WERI-Rb-1 (cell line): ENCODE results near the gene APOBEC3F.
"Not testable (repeated sequence)": the region's sequence is repeated elsewhere in the genome, so short reads cannot be mapped to it uniquely, and the experiment has no call there.

Experiments
- DNase-seq: peaks from one replicate; pipeline ENCODE4 v3.0.0-alpha.2; 2020
- H3K27ac ChIP-seq: fragments of 250-450 bp; sonication (Bioruptor Pico); 2 replicates; pipeline ENCODE4 v1.5.1; 2020; ENCODE audit warnings: mild to moderate bottlenecking, moderate library complexity
- H3K27me3 ChIP-seq: fragments of 250-450 bp; sonication (Bioruptor Pico); 2 replicates; pipeline ENCODE4 v1.5.1; 2021; ENCODE audit warnings: mild to moderate bottlenecking, low read depth, moderate library complexity; ENCODE audit not compliant: insufficient read depth, severe bottlenecking
- H3K36me3 ChIP-seq: fragments of 250-450 bp; sonication (Bioruptor Pico); 2 replicates; pipeline ENCODE4 v1.5.1; 2020; ENCODE audit warnings: mild to moderate bottlenecking, moderate library complexity
- H3K4me3 ChIP-seq: 2 replicates; pipeline ENCODE4 v1.5.1; 2011; ENCODE audit warnings: low read depth, mild to moderate bottlenecking, control low read depth, low read length
- H3K9me3 ChIP-seq: fragments of 250-450 bp; sonication (Bioruptor Pico); 2 replicates; pipeline ENCODE4 v1.5.1; 2021; ENCODE audit warnings: mild to moderate bottlenecking, moderate library complexity; ENCODE audit not compliant: severe bottlenecking
- TF ChIP-seq, protein P1 (sequence below): IDR thresholded peaks from 2 replicates; pipeline ENCODE4 v1.5.1; 2011; ENCODE audit warnings: low read depth, mild to moderate bottlenecking, control low read depth, inconsistent platforms, low read length

APOBEC3F gene

DNA sequence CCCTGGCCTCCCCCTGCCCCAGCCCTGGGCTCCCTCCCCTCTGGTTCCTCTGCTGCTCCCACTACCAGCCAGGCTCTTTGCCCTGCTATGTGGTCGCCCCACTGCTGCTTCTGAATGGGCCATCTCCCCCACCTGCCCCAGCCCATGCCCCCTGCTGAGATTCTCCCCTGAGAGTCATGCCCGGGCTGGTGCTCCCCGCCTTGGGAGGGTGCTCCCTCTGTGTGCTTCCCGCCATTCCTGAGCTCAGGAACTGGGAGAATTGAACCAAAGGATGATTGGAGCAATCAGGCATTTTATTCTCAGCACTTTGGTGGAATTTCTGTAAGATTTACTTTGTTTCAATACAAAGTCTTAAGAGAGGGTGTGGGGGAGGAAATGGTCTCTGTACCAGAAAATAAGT lies 12.9 kb upstream of the APOBEC3F start:
- Histone ChIP-seq H3K36me3 (no peaks in the 10 kb centered on the region), H3K27ac (no peak overlapping the region), H3K9me3 (no peaks in the 10 kb centered on the region), H3K27me3 (no peaks in the 10 kb centered on the region), H3K4me3 (no peak overlapping the region)
- no peak for DNase-seq
- TF ChIP-seq, protein P1, sequence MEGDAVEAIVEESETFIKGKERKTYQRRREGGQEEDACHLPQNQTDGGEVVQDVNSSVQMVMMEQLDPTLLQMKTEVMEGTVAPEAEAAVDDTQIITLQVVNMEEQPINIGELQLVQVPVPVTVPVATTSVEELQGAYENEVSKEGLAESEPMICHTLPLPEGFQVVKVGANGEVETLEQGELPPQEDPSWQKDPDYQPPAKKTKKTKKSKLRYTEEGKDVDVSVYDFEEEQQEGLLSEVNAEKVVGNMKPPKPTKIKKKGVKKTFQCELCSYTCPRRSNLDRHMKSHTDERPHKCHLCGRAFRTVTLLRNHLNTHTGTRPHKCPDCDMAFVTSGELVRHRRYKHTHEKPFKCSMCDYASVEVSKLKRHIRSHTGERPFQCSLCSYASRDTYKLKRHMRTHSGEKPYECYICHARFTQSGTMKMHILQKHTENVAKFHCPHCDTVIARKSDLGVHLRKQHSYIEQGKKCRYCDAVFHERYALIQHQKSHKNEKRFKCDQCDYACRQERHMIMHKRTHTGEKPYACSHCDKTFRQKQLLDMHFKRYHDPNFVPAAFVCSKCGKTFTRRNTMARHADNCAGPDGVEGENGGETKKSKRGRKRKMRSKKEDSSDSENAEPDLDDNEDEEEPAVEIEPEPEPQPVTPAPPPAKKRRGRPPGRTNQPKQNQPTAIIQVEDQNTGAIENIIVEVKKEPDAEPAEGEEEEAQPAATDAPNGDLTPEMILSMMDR: no peak

DNA sequence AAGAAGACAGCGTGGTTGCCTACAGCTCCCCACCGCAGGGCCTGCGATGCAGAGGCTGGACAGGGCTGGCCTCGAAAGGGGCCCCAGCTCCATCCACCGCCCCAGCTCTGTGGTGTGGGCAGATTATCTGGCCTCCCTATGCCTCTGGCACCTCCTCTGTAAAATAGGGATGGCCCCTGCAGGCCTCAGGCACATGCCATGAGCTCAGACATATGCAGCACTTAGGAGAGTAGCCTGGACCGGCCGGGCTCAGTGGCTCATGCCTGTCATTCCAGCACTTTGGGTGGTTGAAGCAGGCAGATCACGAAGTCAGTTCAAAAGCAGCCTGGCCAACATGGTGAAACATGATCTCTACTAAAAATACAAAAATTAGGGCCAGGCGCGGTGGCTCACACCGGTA lies 12.4 kb upstream of the APOBEC3F start:
- DNase-seq: no peak
- H3K4me3 ChIP-seq: no peak overlapping the region
- no peaks in the 10 kb centered on the region for H3K27me3 ChIP-seq

DNA sequence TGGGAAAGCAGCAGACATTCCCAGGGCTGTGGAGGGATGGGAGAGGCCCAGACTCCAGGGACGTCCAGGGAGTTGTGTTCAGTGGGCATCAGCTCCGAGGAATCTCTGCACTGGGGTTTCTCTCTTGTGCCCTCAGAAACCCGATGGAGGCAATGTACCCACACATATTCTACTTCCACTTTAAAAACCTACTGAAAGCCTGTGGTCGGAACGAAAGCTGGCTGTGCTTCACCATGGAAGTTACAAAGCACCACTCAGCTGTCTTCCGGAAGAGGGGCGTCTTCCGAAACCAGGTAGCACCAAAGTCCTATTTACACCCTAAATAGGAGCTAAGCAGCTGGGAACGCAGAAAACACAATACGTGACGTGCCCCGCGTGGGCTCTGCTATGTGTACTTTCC lies 11.4 kb upstream of the APOBEC3F start:
- Histone ChIP-seq H3K4me3 (no peak overlapping the region), H3K27me3 (no peaks in the 10 kb centered on the region), H3K36me3 (no peaks in the 10 kb centered on the region), H3K27ac (no peak overlapping the region), H3K9me3 (no peaks in the 10 kb centered on the region)
- TF ChIP-seq, protein P1: no peak
- no peak for DNase-seq

More for the DNA sequence above, 12.4 kb upstream of the APOBEC3F start:
- no peak overlapping the region for H3K27ac ChIP-seq
- no peaks in the 10 kb centered on the region for H3K9me3 ChIP-seq
- TF ChIP-seq, protein P1: no peak
- no peaks in the 10 kb centered on the region for H3K36me3 ChIP-seq

DNA sequence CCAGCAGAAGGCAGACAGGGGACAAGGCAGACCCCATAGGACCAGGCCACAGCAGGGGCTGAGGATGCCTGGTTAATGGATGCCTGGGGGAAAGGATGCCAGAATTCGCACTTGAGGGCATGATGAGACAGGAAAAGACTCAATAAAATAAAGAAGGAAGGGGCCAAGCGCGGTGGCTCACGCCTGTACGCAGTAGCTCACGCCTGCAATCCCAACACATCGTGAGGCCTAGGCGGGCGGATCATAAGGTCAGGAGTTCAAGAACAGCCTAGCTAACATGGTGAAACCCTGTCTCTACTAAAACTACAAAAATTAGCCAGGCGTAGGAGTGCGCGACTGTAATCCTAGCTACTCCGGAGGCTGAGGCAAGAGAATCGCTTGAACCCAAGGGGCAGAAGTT lies 10.0 kb upstream of the APOBEC3F start:
- TF ChIP-seq, protein P1: no peak
- no peak for DNase-seq
- Histone ChIP-seq H3K4me3 (no peak overlapping the region), H3K27me3 (no peaks in the 10 kb centered on the region), H3K9me3 (no peaks in the 10 kb centered on the region), H3K27ac (no peak overlapping the region), H3K36me3 (no peaks in the 10 kb centered on the region)

DNA sequence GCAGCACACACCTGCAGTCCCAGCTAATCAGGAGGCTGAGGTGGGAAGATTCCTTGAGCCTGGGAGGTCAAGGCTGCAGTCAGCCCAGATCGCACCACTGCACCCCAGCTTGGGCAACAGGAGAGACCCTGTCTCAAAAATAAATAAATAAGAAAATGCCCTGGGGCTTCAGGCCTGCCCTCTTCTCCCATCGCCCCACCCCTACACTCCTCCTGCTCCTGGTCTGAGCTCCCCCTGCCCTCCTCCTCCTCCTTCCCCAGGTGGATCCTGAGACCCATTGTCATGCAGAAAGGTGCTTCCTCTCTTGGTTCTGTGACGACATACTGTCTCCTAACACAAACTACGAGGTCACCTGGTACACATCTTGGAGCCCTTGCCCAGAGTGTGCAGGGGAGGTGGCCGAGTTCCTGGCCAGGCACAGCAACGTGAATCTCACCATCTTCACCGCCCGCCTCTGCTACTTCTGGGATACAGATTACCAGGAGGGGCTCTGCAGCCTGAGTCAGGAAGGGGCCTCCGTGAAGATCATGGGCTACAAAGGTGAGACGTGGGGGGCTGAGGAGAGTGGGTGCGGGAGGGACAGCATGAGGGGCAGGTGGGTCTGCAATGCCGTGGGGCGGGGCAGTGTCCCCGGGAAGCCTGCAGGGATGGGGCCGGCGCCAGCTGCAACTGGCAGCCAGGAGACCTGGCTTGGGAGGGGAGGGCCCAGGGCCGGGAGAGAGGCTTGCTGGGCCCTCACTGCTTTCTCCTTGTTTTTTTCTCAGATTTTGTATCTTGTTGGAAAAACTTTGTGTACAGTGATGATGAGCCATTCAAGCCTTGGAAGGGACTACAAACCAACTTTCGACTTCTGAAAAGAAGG lies 9.0 kb upstream of the APOBEC3F start:
- H3K27me3 ChIP-seq, H3K36me3 ChIP-seq, DNase-seq, H3K9me3 ChIP-seq, H3K27ac ChIP-seq, H3K4me3 ChIP-seq: not testable (repeated sequence)

DNA sequence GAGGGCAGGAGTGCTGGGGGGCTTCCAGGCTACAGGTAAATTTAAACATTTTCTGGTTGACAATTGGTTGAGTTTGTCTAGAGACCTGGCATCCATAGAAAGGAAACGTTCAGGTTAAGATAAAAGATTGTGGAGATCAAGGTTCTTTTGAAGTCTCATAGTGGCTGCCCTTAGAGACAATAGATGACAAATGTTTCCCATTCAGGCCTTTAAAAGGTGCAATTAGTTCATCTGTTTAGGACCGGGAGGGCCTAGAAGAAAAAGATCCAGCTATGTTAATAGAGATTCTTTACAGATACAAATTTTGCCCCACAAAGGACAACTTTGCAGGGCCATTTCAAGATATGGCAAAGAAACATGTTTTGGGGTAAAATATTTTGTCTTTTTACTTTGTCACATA lies 3.6 kb upstream of the APOBEC3F start:
- not testable (repeated sequence) for H3K27ac ChIP-seq, DNase-seq, H3K4me3 ChIP-seq, H3K36me3 ChIP-seq, H3K9me3 ChIP-seq, H3K27me3 ChIP-seq
